ENCODE measurements around the gene CABP5.

CABP5 gene

GRCh38 chr19:48025480-48025879 lies 18.4 kb downstream of the CABP5 start:
- no peak for DNase-seq (ENCODE audit: low read depth)
- TF ChIP-seq, protein P1, sequence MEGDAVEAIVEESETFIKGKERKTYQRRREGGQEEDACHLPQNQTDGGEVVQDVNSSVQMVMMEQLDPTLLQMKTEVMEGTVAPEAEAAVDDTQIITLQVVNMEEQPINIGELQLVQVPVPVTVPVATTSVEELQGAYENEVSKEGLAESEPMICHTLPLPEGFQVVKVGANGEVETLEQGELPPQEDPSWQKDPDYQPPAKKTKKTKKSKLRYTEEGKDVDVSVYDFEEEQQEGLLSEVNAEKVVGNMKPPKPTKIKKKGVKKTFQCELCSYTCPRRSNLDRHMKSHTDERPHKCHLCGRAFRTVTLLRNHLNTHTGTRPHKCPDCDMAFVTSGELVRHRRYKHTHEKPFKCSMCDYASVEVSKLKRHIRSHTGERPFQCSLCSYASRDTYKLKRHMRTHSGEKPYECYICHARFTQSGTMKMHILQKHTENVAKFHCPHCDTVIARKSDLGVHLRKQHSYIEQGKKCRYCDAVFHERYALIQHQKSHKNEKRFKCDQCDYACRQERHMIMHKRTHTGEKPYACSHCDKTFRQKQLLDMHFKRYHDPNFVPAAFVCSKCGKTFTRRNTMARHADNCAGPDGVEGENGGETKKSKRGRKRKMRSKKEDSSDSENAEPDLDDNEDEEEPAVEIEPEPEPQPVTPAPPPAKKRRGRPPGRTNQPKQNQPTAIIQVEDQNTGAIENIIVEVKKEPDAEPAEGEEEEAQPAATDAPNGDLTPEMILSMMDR (conservative IDR thresholded peaks at IDR 0.05; ENCODE audit: low read length), result no peak
- H3K4me3 ChIP-seq (ENCODE audit: low read length), result no peak overlapping the region

DNA sequence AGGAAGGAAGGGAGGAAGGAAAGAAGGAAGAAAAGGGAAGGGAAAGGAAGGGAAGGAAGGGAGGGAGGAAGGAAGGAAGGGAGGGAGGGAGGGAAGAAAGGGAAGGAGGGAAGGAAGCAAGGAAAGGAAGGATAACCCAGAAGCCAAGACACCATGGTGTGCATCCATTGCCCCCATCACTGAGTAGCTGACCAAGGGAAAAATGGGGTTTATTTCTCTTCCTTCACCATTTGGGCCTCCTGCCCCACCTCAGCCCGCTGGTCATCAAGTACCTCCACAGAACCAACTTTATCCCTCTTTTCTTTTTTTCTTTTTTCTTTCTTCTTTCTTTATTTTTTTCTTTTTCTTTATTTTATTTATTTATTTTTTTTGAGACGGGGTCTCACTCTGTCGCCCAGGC lies 20.4 kb downstream of the CABP5 start:
- DNase-seq (ENCODE audit: low read depth), result no peak
- TF ChIP-seq, protein P1 (conservative IDR thresholded peaks at IDR 0.05; ENCODE audit: low read length), result no peak
- no peak overlapping the region for H3K4me3 ChIP-seq (ENCODE audit: low read length)

GRCh38 chr19:48023011-48023410 lies 20.9 kb downstream of the CABP5 start:
- no peak for DNase-seq (ENCODE audit: low read depth)
- no peak overlapping the region for H3K4me3 ChIP-seq (ENCODE audit: low read length)
- TF ChIP-seq, protein P1 (conservative IDR thresholded peaks at IDR 0.05; ENCODE audit: low read length), result no peak

- TF ChIP-seq, protein P1 (conservative IDR thresholded peaks at IDR 0.05; ENCODE audit: low read length), result no peak
- DNase-seq (ENCODE audit: low read depth), result no peak
- H3K4me3 ChIP-seq (ENCODE audit: low read length), result no peak overlapping the region
Measured at GRCh38 chr19:48020686-48021085, 23.2 kb downstream of the CABP5 start.

DNA sequence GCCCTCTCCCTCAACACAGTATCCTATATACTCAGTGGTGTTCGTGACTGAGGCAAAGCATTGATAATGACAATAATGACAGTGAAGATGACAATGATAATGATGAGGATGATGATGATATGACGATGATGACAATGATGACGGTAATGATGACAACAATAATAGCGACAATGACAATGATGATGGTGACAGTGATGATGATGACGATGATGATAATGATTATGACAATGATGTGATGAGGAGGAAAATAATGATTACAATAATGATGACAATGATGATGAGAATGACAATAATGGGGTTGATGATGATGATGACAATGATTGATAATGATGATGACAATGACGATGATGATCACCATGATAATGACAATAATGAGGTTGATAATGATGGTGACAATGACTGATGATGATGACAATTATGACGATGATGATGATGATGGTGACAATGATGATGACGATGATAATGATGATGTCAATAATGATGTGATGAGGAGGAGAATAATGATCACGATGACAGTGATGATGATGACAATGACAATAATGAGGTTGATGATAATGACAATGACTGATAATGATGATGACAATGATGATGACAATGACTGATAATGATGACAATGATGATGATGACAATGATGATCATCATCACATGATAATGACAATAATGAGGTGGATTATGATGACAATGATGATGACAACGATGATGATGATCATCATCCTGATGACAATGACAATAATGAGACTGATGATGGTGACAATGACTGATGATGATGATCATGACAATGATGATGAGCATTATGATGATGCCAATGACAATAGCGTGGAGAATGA lies 32.7 kb downstream of the CABP5 start:
- DNase-seq (ENCODE audit: low read depth), result no peak
- no peak overlapping the region for H3K4me3 ChIP-seq (ENCODE audit: low read length)
- TF ChIP-seq, protein P1 (conservative IDR thresholded peaks at IDR 0.05; ENCODE audit: low read length), result no peak

GRCh38 chr19:48006762-48007161 lies 37.1 kb downstream of the CABP5 start:
- no peak overlapping the region for H3K4me3 ChIP-seq (ENCODE audit: low read length)
- TF ChIP-seq, protein P1 (conservative IDR thresholded peaks at IDR 0.05; ENCODE audit: low read length), result peak; percentile 19
- no peak for DNase-seq (ENCODE audit: low read depth)

GRCh38 chr19:48004236-48004635 lies 39.6 kb downstream of the CABP5 start:
- DNase-seq (ENCODE audit: low read depth), result no peak
- H3K4me3 ChIP-seq (ENCODE audit: low read length), result no peak overlapping the region
- TF ChIP-seq, protein P1 (conservative IDR thresholded peaks at IDR 0.05; ENCODE audit: low read length), result no peak
